Esophagus muscularis mucosa (tissue), 4 donors: ENCODE data around the gene MAP7. TPM values are rescaled to one million over a fixed set of nuclear protein-coding genes. Genes with fewer than 3 reads are reported as not detected.
"Not testable (repeated sequence)": the region's sequence is repeated elsewhere in the genome, so short reads cannot be mapped to it uniquely, and the experiment has no call there.

Experiments used
- DNase-seq: peaks from one replicate; pipeline ENCODE4 v3.0.0-alpha.2; 2017; ENCODE audit errors: extremely low spot score
- H3K27ac ChIP-seq, 4 donors: fragments of 200-600 bp; sonication (generic); replicated peaks in 1 of 4; 1 replicate in 3 of 4; 2 replicates in 1 of 4; pipeline ENCODE4 v1.5.1; 2016 to 2019; ENCODE audit warnings: mild to moderate bottlenecking in 1 of 4
- H3K27me3 ChIP-seq, 4 donors: fragments of 200-600 bp; sonication (generic); one replicate each; pipeline versions ENCODE4 v1.5.1 to v1.6.0; 2016 to 2019
- H3K36me3 ChIP-seq, 4 donors: fragments of 200-600 bp; sonication (generic); one replicate each; pipeline ENCODE4 v1.5.1; 2016 to 2019
- H3K4me1 ChIP-seq, 4 donors: fragments of 200-600 bp; sonication (generic); one replicate each; pipeline ENCODE4 v1.5.1; 2016 to 2019
- H3K4me3 ChIP-seq, 4 donors: fragments of 200-600 bp; sonication (generic); 1 replicate in 2 of 4; 2 replicates in 2 of 4; pipeline ENCODE4 v1.5.1; 2016 to 2019; ENCODE audit warnings: mild to moderate bottlenecking in 4 of 4, moderate library complexity in 1 of 4
- H3K9me3 ChIP-seq, 4 donors: fragments of 200-600 bp; sonication (generic); 1 replicate in 3 of 4; 2 replicates in 1 of 4; pipeline ENCODE4 v1.5.1; 2016 to 2019
- EP300 ChIP-seq: sonication (generic); formaldehyde crosslinking; IDR thresholded peaks from one replicate; pipeline ENCODE4 v1.6.1; 2017; ENCODE audit warnings: antibody characterized with exemption
- POLR2A ChIP-seq: fragments of 450-650 bp; IDR thresholded peaks from one replicate; pipeline ENCODE4 v1.6.1; 2017; ENCODE audit warnings: antibody characterized with exemption, moderate library complexity, mild to moderate bottlenecking, low read depth
- POLR2AphosphoS5 ChIP-seq, 2 donors: sonication (generic); formaldehyde crosslinking; IDR thresholded peaks; one replicate each; pipeline ENCODE4 v1.6.1; 2017; ENCODE audit warnings: antibody characterized with exemption in 2 of 2
- WGBS: methylation state at CpG from one replicate; pipeline ENCODE4 v1.1.5; 2018; 5-methylcytosine and 5-hydroxymethylcytosine counted together
- intact Hi-C: fragments of 100-400 bp; cut with DNase I; formaldehyde crosslinking; loops from one replicate; pipeline ENCODE4 v1.15.1; 2023
- total RNA-seq, 4 donors: library from RNA; depleted of rRNA; stranded (reverse); fragments of >200 nt; gene quantifications; one replicate each; pipeline versions ENCODE4 v1.1.0 to v1.2.1, GENCODE V29; 2016
- TF ChIP-seq, protein P1 (sequence below), 3 experiments: fragments of 200-600 bp in 2 of 3; fragments of 450-650 bp in 1 of 3; sonication (generic) in 2 of 3; IDR thresholded peaks; one replicate each; pipeline ENCODE4 v1.5.1; 2017 to 2019; ENCODE audit warnings: antibody characterized with exemption in 3 of 3, mild to moderate bottlenecking in 2 of 3, moderate library complexity in 1 of 3

Gene MAP7
- total RNA-seq, 4 donors from 2014 or later = 1.7 to 2.9 (median 2.0) TPM

DNA sequence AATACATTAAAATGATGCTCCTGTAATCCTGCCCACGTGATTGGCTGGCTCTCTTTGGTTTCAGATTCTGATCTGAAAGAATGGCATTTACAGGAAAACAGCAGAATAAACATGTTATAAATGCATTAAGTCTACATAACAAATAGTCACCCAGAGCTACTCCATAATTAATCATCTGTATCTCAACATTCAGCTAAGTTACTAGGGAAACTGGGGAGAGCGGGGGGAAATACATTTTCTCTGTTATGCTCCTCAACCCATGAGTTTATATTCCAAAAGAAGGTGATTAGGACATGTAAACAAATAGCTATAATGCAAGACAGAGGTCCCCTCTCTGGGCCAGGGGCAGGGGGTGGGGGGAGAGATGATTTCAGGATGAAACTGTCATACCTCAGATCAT lies 58.5 kb downstream of the MAP7 start:
- H3K4me1 ChIP-seq = no peaks in the 10 kb centered on the region
- H3K27ac ChIP-seq = no peak overlapping the region
- intact Hi-C loops = no loop called here
- H3K9me3 ChIP-seq = no peaks in the 10 kb centered on the region
- H3K4me3 ChIP-seq = no peak overlapping the region
- H3K36me3 ChIP-seq = no peaks in the 10 kb centered on the region
- no peak for TF ChIP-seq POLR2AphosphoS5 (IDR thresholded peaks at IDR 0.05)
- H3K27me3 ChIP-seq = no peaks in the 10 kb centered on the region
- 76% methylated on average over 2 of the region's 2 CpGs for WGBS
- no peak for DNase-seq

DNA sequence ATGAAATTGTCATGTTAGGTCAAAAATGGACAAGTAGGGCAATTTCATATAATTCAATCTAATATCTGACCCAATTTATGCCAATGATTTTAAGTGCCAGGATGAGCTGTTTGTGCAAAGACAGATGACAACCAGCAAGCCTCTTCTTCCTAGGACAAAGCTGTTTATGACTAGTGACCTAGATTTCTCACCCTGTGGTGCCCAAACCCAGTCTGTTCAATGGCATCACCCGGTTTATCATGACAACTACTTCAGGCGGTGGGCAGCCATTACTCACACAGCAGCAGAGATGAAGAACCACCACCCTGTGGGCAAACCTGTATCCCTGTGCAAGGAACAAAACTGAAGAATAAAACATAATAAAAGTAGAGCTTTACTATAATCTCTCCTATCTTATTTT lies 59.0 kb downstream of the MAP7 start:
- no peak overlapping the region for H3K27ac ChIP-seq
- 88% methylated on average over 2 of the region's 2 CpGs for WGBS
- no peak for DNase-seq
- H3K9me3 ChIP-seq = no peaks in the 10 kb centered on the region
- H3K4me3 ChIP-seq = no peak overlapping the region
- H3K27me3 ChIP-seq = no peaks in the 10 kb centered on the region
- TF ChIP-seq POLR2A = no peak
- TF ChIP-seq, protein P1, sequence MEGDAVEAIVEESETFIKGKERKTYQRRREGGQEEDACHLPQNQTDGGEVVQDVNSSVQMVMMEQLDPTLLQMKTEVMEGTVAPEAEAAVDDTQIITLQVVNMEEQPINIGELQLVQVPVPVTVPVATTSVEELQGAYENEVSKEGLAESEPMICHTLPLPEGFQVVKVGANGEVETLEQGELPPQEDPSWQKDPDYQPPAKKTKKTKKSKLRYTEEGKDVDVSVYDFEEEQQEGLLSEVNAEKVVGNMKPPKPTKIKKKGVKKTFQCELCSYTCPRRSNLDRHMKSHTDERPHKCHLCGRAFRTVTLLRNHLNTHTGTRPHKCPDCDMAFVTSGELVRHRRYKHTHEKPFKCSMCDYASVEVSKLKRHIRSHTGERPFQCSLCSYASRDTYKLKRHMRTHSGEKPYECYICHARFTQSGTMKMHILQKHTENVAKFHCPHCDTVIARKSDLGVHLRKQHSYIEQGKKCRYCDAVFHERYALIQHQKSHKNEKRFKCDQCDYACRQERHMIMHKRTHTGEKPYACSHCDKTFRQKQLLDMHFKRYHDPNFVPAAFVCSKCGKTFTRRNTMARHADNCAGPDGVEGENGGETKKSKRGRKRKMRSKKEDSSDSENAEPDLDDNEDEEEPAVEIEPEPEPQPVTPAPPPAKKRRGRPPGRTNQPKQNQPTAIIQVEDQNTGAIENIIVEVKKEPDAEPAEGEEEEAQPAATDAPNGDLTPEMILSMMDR (IDR thresholded peaks at IDR 0.05) = no peak
- H3K4me1 ChIP-seq = no peaks in the 10 kb centered on the region
- H3K36me3 ChIP-seq = no peaks in the 10 kb centered on the region
- intact Hi-C loops = no loop called here

DNA sequence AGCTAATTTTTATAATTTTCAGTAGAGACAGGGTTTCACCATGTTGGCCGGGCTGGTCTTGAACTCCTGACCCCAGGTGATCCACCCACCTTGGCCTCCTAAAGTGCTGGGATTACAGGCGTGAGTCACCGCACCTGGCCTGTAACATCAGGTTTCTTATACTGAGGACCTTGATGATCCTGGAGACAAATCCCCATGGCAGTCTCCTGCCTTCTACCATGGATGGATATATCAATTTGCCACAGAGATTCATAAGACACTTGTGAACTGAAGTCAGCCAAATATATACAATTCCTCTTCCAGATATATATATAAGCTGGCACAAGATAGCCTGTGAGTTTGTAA lies 60.6 kb downstream of the MAP7 start:
- H3K36me3 ChIP-seq, H3K27me3 ChIP-seq, H3K9me3 ChIP-seq, H3K4me3 ChIP-seq, intact Hi-C loops, DNase-seq, H3K27ac ChIP-seq, H3K4me1 ChIP-seq: not testable (repeated sequence)
- WGBS = 93% methylated on average over 3 of the region's 3 CpGs

DNA sequence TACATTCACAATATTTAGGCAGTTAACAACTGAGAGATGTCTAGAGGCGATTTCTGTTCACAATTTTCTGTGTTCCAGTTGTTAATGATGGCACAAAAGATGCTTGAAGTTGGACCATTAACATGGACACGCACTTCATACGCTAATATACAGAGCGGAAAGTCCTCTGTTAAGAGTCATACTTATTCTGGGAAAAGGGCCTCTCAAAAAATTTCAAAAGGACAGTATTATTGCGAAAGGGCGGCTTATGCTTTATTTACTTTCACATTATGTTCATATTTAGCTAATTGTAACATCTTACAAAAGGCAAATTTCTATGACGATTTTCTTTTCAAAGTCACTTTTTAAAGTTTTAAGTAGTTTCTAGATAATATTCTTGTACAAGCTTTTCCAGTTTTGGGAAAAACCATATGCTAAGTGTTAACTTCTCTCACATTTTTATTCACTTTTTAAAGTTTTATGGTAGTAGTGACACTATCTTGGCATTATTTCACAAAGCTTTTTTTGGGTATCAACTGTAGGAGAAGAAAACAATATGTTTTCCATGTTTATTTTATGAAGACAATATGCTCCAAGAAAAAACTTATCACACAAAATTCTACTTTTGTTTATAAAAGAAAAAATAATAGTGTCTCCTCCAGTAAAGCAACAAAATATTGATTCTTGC lies 62.3 kb downstream of the MAP7 start:
- Histone ChIP-seq H3K27me3 (no peaks in the 10 kb centered on the region), H3K4me1 (no peaks in the 10 kb centered on the region), H3K27ac (no peak overlapping the region), H3K4me3 (no peak overlapping the region), H3K36me3 (no peaks in the 10 kb centered on the region), H3K9me3 (no peaks in the 10 kb centered on the region)
- intact Hi-C loops = no loop called here
- TF ChIP-seq, protein P1 (IDR thresholded peaks at IDR 0.05) = no peak
- no peak for TF ChIP-seq POLR2AphosphoS5 (IDR thresholded peaks at IDR 0.05)
- no peak for TF ChIP-seq POLR2A
- no peak for TF ChIP-seq EP300
- whole genome bisulfite sequencing = 86% methylated on average over 7 of the region's 7 CpGs
- no peak for DNase-seq

DNA sequence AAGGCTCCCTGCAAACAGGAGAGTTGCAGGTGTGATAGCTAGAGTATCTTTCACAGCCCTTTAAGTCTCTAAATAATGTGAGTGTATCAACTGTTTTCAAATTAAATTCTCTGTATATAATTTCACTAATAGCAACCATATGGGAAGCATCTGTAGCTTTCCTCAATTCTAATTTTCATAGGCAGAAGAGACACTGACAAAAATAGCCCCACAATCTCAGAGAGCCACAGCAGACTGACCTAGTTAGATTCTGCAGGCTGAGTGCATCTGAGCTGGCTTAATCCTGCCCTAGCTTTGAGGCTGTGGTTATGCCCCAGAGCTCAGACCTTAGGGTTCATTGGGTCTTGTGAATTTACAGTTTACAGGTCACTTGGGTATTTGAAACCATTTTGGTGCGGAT lies 63.9 kb downstream of the MAP7 start:
- H3K4me3 ChIP-seq = no peak overlapping the region
- H3K27ac ChIP-seq = no peak overlapping the region
- no peak for TF ChIP-seq POLR2AphosphoS5 (IDR thresholded peaks at IDR 0.05)
- TF ChIP-seq, protein P1 (IDR thresholded peaks at IDR 0.05) = no peak
- WGBS = 91% methylated on average over 1 of the region's 1 CpG
- intact Hi-C loops = no loop called here
- no peaks in the 10 kb centered on the region for H3K36me3 ChIP-seq
- H3K27me3 ChIP-seq = no peaks in the 10 kb centered on the region
- H3K9me3 ChIP-seq = no peaks in the 10 kb centered on the region
- DNase-seq = no peak
- no peaks in the 10 kb centered on the region for H3K4me1 ChIP-seq

DNA sequence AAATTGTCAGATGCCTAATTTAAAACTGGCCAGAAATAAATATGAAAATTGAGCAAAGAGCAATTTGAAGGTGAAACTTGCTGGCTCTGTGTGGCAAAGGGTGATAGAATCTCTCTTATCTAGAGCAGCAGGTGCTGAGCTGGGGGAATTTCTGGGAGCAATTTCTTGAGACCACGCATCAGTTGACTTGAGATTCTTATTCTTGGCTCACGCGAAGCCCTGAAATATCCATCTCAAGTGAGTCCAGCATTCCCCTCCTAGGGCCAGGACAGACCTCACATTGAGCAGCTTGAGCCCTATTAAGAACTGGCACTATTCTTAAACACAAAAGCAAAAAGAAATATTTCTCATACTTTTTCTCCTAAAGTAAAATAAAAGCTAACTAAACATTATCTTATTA lies 66.3 kb downstream of the MAP7 start:
- Histone ChIP-seq H3K4me1 (no peaks in the 10 kb centered on the region), H3K27ac (no peak overlapping the region), H3K36me3 (no peaks in the 10 kb centered on the region), H3K4me3 (no peak overlapping the region), H3K9me3 (peaks cover 0 to 4% (median 0%) of the 10 kb centered on the region in 4 donors), H3K27me3 (no peaks in the 10 kb centered on the region)
- TF ChIP-seq, protein P1 (IDR thresholded peaks at IDR 0.05) = no peak
- TF ChIP-seq POLR2AphosphoS5 (IDR thresholded peaks at IDR 0.05) (no peak), POLR2A (no peak), EP300 (no peak)
- no peak for DNase-seq
- intact Hi-C loops = no loop called here
- 92% methylated on average over 3 of the region's 3 CpGs for WGBS

DNA sequence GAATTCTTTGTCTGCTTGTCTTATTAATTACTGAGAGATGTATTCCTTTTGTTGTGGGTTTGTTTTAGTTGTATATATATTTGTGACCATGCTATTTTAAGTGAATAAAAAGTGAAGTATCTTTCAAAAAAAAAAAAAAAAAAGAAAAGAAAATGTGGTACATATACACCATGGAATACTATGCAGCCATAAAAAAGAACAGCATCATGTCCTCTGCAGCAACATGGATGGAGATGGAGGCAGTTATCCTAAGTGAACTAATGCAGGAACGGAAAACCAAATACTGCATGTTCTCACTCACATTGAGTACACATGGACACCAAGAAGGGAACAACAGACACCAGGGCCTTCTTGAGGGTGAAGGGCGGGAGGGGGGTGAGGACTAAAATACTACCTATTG lies 67.2 kb downstream of the MAP7 start:
- H3K9me3 ChIP-seq, DNase-seq, H3K36me3 ChIP-seq, H3K4me1 ChIP-seq, H3K4me3 ChIP-seq, intact Hi-C loops, H3K27me3 ChIP-seq, H3K27ac ChIP-seq: not testable (repeated sequence)
- 98% methylated on average over 2 of the region's 2 CpGs for WGBS
